GM13976 (cell line): ENCODE measurements around the gene DESI2.

Experiments
- DNase-seq: peaks from one replicate; pipeline ENCODE4 v3.0.0; 2012; ENCODE audit warnings: low spot score
- in situ Hi-C: fragments of 300-500 bp; cut with MboI; formaldehyde crosslinking; loops from one replicate; pipeline ENCODE4 v1.12.0; 2022; ENCODE audit warnings: low sequenced_read_pairs, mixed read lengths, inconsistent platforms; ENCODE audit not compliant: unreplicated experiment
- TF ChIP-seq, protein P1 (sequence below): IDR thresholded peaks from 2 replicates; pipeline ENCODE4 v1.5.1; 2012; ENCODE audit warnings: borderline replicate concordance, mild to moderate bottlenecking; ENCODE audit not compliant: insufficient read depth; ENCODE audit errors: extremely low read depth, missing control alignments, control extremely low read depth

Gene DESI2

DNA sequence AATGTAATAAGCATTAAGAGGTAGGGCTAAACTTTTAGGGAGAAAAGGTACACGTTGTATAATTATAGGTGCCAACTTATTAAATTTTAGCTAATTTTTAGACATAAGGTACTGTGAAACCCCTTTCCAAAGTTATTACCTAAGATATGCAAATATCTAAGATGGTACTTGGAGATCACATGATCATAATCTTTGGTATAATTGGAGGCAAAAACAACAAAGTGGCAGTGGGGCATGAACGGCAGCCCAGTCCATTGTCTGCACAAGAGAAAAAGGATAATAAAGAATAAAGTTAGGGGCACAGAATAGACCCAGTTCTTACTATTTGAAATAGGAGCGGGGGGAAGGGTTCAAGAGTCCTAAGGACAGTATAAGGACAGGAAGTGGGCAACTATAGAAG is 51.2 kb downstream of the DESI2 start:
- no peak for DNase-seq
- in situ Hi-C loops, result no loop called here
- TF ChIP-seq, protein P1, sequence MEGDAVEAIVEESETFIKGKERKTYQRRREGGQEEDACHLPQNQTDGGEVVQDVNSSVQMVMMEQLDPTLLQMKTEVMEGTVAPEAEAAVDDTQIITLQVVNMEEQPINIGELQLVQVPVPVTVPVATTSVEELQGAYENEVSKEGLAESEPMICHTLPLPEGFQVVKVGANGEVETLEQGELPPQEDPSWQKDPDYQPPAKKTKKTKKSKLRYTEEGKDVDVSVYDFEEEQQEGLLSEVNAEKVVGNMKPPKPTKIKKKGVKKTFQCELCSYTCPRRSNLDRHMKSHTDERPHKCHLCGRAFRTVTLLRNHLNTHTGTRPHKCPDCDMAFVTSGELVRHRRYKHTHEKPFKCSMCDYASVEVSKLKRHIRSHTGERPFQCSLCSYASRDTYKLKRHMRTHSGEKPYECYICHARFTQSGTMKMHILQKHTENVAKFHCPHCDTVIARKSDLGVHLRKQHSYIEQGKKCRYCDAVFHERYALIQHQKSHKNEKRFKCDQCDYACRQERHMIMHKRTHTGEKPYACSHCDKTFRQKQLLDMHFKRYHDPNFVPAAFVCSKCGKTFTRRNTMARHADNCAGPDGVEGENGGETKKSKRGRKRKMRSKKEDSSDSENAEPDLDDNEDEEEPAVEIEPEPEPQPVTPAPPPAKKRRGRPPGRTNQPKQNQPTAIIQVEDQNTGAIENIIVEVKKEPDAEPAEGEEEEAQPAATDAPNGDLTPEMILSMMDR, result no peak

DNA sequence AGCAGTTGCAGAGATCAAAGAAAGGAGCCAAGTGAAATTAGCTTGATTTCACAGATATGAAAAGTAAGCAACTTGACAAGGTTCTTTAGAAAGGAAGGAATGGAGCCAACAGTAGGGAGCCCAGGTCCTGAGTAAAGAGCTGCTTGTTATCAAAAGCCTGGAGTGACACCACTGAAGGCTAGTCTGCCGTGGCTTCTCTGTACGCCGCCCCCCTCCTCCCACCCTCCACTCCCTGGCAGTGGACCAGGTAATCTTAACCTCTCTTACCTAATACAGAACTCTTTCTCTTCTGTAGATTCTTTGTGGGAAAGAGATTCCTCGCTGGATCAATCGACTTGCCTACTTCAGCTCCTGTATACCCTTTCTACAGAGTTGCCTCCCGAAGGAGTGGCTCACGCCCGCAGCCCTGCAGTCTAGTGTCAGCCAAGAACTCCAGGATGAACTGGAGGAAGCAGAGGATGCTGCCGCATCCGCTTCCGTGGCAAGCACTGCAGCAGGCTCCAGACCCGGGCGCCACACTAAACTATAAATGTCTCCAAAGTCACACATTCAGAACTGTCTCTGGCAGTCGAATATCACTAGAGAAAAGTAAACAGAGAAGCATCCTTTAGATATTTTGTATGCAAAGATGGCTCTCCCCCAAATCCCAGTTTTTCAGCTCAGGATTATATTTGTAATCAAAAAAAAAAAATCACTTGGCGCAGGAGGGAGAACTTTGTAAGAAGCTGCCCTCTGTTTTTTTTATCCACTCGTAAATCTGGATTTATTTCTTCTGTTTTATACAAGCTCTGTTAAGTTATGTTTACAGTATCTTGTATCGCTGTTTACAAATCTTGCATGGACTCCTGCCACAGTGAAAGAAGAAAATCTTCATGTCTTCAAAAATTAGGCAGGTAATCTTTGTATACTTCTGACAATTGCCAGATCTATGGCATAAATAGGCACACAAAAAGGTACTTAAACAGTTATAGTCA is 52.6 kb downstream of the DESI2 start:
- in situ Hi-C loops, result no loop called here
- TF ChIP-seq, protein P1, result no peak
- no peak for DNase-seq

DNA sequence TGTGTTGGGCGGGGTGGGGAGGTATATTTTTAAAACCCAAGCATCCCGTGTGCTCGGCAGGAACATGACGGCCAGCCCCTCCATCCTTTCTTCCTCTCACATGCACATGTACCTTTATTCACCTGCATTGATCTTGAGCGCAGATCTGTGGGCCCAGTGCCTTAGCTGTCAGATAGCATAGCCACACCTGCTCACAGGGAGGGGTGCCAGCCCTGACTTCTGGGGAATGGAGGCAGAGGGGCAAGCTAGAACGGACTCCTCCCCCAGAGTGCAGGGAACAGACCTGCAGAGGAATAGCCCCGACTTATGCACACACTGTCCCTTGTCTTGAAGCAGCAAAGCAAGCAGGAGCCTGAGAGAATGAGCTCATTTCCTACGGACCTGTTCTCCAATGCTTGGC is 56.1 kb downstream of the DESI2 start:
- in situ Hi-C loops, result no loop called here
- TF ChIP-seq, protein P1, result no peak
- DNase-seq, result no peak

DNA sequence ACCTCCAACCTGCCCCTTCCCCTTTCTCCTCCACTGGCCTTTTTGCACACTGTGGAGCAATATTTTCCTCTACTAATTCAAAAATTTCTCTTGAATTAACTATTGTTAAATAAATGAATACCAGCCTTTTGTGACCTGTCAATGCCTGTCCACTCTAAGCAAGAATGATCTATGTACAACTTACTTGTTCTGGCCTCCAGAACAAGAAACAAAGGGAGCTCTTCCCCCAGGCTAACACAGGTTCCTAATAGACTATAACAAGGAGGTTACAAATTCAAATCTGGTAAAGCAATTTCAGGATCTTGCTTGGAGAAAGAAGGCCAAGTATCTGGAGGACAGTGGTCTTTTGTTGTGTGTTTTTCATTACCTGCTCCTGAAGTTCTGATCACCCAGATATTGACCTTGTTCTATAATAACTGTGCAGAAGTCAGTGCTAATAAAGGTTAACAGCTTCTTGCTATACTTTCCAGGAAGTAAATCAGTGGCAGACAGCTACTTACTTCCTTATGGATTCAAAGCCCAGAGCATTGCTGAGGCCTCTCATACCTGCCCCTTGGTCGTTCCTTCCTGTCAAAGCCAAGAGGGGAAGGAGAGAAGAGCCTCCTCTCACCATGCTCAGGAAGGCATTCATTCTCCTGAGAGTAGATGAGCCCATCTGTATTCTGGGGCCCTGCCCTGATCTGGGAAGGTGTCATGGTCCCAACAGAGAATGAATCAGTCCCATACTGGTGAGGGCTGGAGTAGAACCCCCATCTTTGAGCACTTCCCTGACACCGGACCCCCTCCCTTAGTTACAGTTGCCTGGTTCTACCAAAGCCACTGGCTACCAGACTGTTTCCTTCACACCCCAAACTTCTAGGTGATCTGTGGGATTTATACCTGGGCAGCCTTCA is 56.8 kb downstream of the DESI2 start:
- DNase-seq, result no peak
- in situ Hi-C loops, result no loop called here
- TF ChIP-seq, protein P1, result no peak

DNA sequence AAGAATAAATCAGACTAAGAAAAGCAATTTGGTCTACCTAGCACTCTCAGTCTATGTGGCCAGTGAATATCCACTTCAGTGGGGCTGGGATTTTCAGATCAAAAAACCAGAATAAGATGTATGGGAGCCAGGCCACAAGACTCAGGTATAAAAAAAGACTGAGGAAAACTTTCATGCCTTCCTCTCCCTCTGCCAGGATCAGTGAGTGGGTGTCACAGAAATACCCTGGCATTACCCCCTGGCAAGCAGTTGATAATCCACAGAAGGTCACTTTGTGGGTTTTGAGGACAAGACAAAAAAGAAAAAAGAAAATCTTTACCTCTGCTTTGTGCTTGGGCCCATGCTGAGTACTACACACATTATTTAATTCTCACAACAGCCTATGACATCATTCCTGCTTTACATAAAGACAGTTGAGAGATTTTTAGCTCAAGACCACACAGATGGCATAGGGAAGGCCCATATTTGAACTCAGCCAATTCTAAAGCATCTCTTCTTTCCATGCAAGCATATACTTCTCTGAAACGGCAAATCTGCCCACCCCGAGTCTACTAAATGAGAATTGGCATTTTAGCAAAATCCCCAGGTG is 57.6 kb downstream of the DESI2 start:
- in situ Hi-C loops, result no loop called here
- TF ChIP-seq, protein P1, result no peak
- DNase-seq, result no peak

DNA sequence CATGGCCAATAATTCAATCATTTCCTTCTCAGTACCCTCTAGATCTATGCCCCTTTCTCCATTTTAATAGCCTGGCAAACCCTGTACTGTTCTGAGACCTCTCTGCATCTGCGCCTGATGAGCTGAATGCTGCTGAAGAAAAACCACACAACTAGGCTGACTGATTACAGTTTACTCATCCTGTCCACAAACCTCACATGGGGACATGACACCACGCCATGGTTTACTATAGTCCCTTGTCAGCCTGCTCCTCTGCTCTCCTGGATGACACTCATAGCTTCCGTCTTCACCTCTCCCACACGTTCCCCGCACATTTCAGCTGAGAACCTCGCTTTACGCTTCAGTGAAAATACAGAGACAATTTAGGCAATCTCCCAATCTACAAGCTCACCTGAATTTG is 59.7 kb downstream of the DESI2 start:
- TF ChIP-seq, protein P1, result no peak
- no peak for DNase-seq
- in situ Hi-C loops, result no loop called here
